HG03097 (cell line): ENCODE results near the gene UNC5C.

Source experiments
- ATAC-seq: cut with Tn5 transposase; IDR thresholded peaks from one replicate; pipeline ENCODE4 v1.9.1; 2021; ENCODE audit not compliant: unreplicated experiment, low FRiP score

The UNC5C gene

GRCh38 chr4:95288552-95288951 lies 260.2 kb downstream of the UNC5C start:
- ATAC-seq: no peak

- no peak for ATAC-seq
These were observed 263.0 kb downstream of the UNC5C start for GRCh38 chr4:95285797-95286196.

GRCh38 chr4:95284655-95285054 lies 264.1 kb downstream of the UNC5C start:
- no peak for ATAC-seq

- no peak for ATAC-seq
These were observed 265.5 kb downstream of the UNC5C start for GRCh38 chr4:95283320-95283719.

- no peak for ATAC-seq
These were observed 276.0 kb downstream of the UNC5C start for GRCh38 chr4:95272797-95273196.

GRCh38 chr4:95272036-95272435 lies 276.7 kb downstream of the UNC5C start:
- no peak for ATAC-seq

GRCh38 chr4:95268819-95269565 lies 279.8 kb downstream of the UNC5C start:
- no peak for ATAC-seq

- ATAC-seq: no peak
These were observed 281.7 kb downstream of the UNC5C start for GRCh38 chr4:95267081-95267480.

GRCh38 chr4:95265814-95266740 lies 282.7 kb downstream of the UNC5C start:
- no peak for ATAC-seq

GRCh38 chr4:95264843-95265242 lies 283.9 kb downstream of the UNC5C start:
- no peak for ATAC-seq

- ATAC-seq: no peak
These were observed 284.8 kb downstream of the UNC5C start for GRCh38 chr4:95263960-95264359.

- ATAC-seq: no peak
These were observed 285.4 kb downstream of the UNC5C start for GRCh38 chr4:95263391-95263790.

GRCh38 chr4:95256108-95256835 lies 292.5 kb downstream of the UNC5C start:
- no peak for ATAC-seq

GRCh38 chr4:95255396-95256107 lies 293.2 kb downstream of the UNC5C start:
- ATAC-seq: no peak

- ATAC-seq: no peak
These were observed 297.2 kb downstream of the UNC5C start for GRCh38 chr4:95251568-95251967.

GRCh38 chr4:95250544-95251137 lies 298.1 kb downstream of the UNC5C start:
- no peak for ATAC-seq

GRCh38 chr4:95249426-95250021 lies 299.2 kb downstream of the UNC5C start:
- ATAC-seq: no peak

GRCh38 chr4:95248720-95249425 lies 299.9 kb downstream of the UNC5C start:
- ATAC-seq: no peak

GRCh38 chr4:95243892-95244291 lies 304.9 kb downstream of the UNC5C start:
- ATAC-seq: no peak
